Right atrium auricular region (tissue), 2 donors: ENCODE measurements around the gene RCOR2. TPM values are rescaled to one million over a fixed set of nuclear protein-coding genes. Genes with fewer than 3 reads are reported as not detected.

Experiments
- DNase-seq: peaks from one replicate; pipeline ENCODE4 v3.0.0-alpha.2; 2019; ENCODE audit warnings: low spot score
- H3K27ac ChIP-seq, 2 donors: fragments of 200-600 bp; sonication (generic); 1 replicate in 1 of 2; 2 replicates in 1 of 2; pipeline ENCODE4 v1.5.1; 2016 to 2019
- H3K27me3 ChIP-seq, 2 donors: fragments of 200-600 bp; sonication (generic); one replicate each; pipeline versions ENCODE4 v1.5.1 to v1.6.0; 2017 to 2019
- H3K36me3 ChIP-seq: fragments of 200-600 bp; sonication (generic); one replicate; pipeline ENCODE4 v1.5.1; 2016
- H3K4me1 ChIP-seq, 2 donors: fragments of 200-600 bp; sonication (generic); one replicate each; pipeline versions ENCODE4 v1.5.1 to v1.6.0; 2017 to 2019
- H3K4me3 ChIP-seq, 2 donors: fragments of 200-600 bp; sonication (generic); 1 replicate in 1 of 2; 2 replicates in 1 of 2; pipeline ENCODE4 v1.5.1; 2017 to 2019; ENCODE audit warnings: mild to moderate bottlenecking in 1 of 2, moderate library complexity in 1 of 2
- H3K9me3 ChIP-seq, 2 donors: fragments of 200-600 bp; sonication (generic); one replicate each; pipeline ENCODE4 v1.5.1; 2019
- CTCF ChIP-seq, 2 donors: fragments of 200-600 bp; sonication (generic); IDR thresholded peaks; one replicate each; pipeline ENCODE4 v1.5.1; 2019; ENCODE audit warnings: antibody characterized with exemption in 2 of 2
- total RNA-seq, 2 donors: library from RNA; depleted of rRNA; stranded (reverse); fragments of >200 nt; gene quantifications; one replicate each; pipeline ENCODE4 v1.1.0, GENCODE V29; 2016

RCOR2 gene
- total RNA-seq, 2 donors from 2014 or later = 0.90 to 1.7 TPM

DNA sequence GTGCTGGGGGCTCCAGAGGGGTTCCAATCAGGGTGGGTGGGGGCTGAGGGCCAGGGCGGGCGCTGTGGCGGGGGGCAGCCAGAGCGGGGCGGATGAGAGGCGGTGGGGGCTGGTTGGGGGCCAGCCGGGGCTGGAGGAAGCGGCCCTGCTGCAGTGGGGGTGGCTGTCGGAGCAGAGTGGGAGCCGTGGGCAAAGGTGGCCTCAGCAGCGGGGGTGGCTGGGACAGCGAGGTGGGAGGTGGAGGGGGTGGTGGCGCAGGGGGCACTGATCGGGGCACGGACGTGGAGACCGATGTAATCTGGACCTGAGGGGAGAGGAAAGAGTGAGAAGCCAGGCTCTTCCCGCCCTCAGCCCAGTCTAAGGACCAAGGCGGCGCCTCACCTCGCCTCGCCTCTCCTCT is 5.1 kb downstream of the RCOR2 start:
- Histone ChIP-seq H3K9me3 (no peaks in the 10 kb centered on the region), H3K4me1 (peaks cover 0 to 45% of the 10 kb centered on the region in 2 donors), H3K36me3 (peaks cover 16% of the 10 kb centered on the region), H3K4me3 (no peak overlapping the region), H3K27me3 (no peaks in the 10 kb centered on the region), H3K27ac (no peak overlapping the region)
- no peak for DNase-seq
- TF ChIP-seq CTCF (IDR thresholded peaks at IDR 0.05) = no peak

GRCh38 chr11:63911440-63911839 is 5.5 kb downstream of the RCOR2 start:
- Histone ChIP-seq H3K36me3 (peaks cover 17% of the 10 kb centered on the region), H3K9me3 (no peaks in the 10 kb centered on the region), H3K27me3 (no peaks in the 10 kb centered on the region), H3K4me3 (no peak overlapping the region), H3K4me1 (peaks cover 0 to 44% of the 10 kb centered on the region in 2 donors), H3K27ac (no peak overlapping the region)
- DNase-seq = no peak
- no peak for TF ChIP-seq CTCF (IDR thresholded peaks at IDR 0.05)

DNA sequence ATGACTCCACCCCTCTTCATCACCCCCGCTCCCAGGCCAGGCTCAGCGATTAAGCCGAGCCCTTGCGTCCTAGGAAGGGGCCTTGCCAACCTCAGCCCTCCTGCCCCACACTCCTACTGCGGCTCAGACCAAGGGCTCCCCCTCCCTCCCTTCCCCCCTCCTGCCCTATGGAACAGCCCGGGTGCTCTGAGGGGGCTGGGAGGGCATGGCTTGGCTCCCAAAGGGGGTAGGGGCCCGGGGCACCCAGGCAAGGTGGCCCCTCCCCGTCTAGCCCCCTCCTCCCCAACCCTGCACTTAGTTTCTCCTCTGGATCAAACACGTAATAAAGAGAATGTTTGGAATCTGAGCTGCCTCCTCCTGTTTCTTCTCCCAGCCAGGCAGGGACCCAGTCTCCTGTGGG is 6.3 kb downstream of the RCOR2 start:
- Histone ChIP-seq H3K27ac (peak overlapping the region in 1 of 2 donors; percentile 16), H3K4me1 (peaks cover 0 to 40% of the 10 kb centered on the region in 2 donors), H3K4me3 (no peak overlapping the region), H3K36me3 (peaks cover 25% of the 10 kb centered on the region), H3K9me3 (no peaks in the 10 kb centered on the region), H3K27me3 (no peaks in the 10 kb centered on the region)
- DNase-seq = no peak
- TF ChIP-seq CTCF (IDR thresholded peaks at IDR 0.05) = no peak

GRCh38 chr11:63909591-63910506 is 7.1 kb downstream of the RCOR2 start:
- TF ChIP-seq CTCF (IDR thresholded peaks at IDR 0.05) = no peak
- H3K27ac ChIP-seq = no peak overlapping the region
- H3K4me1 ChIP-seq = peaks cover 0 to 35% of the 10 kb centered on the region in 2 donors
- H3K9me3 ChIP-seq = no peaks in the 10 kb centered on the region
- no peak overlapping the region for H3K4me3 ChIP-seq
- H3K27me3 ChIP-seq = no peaks in the 10 kb centered on the region
- DNase-seq = no peak
- H3K36me3 ChIP-seq = peaks cover 33% of the 10 kb centered on the region

GRCh38 chr11:63908631-63909401 is 8.1 kb downstream of the RCOR2 start:
- DNase-seq = no peak

More at GRCh38 chr11:63908631-63909401, 8.1 kb downstream of the RCOR2 start:
- Histone ChIP-seq H3K4me1 (peaks cover 0 to 35% of the 10 kb centered on the region in 2 donors), H3K27me3 (no peaks in the 10 kb centered on the region), H3K36me3 (peaks cover 43% of the 10 kb centered on the region), H3K27ac (peak overlapping the region in 1 of 2 donors; percentile 23), H3K9me3 (no peaks in the 10 kb centered on the region), H3K4me3 (no peak overlapping the region)
- TF ChIP-seq CTCF (IDR thresholded peaks at IDR 0.05) = no peak
